SH-SY5Y (cell line): ENCODE data around the gene F10.

ENCODE experiments used
- GATA2 ChIP-seq: IDR thresholded peaks from 2 replicates; pipeline ENCODE4 v1.6.1; 2011; ENCODE audit warnings: mild to moderate bottlenecking, low read depth, low read length
- GATA3 ChIP-seq: IDR thresholded peaks from 2 replicates; pipeline ENCODE4 v1.6.1; 2011; ENCODE audit warnings: low read depth, mild to moderate bottlenecking, low read length, moderate library complexity

DNA sequence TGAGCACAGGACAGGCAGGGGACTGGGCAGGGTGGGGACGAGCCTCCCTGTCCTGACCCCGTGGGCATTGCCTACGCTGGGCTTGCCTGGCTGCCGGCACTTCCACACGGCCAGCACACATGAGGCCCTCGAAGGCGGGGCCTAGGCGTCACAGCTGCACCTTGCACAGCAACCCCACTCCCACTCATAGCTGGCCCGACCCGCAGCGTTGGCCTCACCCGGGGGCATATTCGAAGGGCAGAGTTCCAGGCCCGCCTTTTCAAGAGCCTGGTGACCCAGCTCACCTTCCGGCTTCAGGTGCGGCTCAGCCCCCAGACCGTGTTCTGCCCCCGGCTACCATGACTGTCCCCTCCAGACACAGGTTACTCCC lies 19.0 kb downstream of the F10 start:
- TF ChIP-seq GATA3: no peak
- TF ChIP-seq GATA2: no peak
